ENCODE data around the gene ARCN1. TPM values are rescaled to one million over a fixed set of nuclear protein-coding genes. Genes with fewer than 3 reads are reported as not detected.

ARCN1 gene
- total RNA-seq, 1 donor: 172 TPM

GRCh38 chr11:118627566-118627965, 55.4 kb downstream of the ARCN1 start:
- Histone ChIP-seq H3K4me2 (ENCODE audit: insufficient read depth, low read length) (no peak overlapping the region), H3K4me1 (ENCODE audit: insufficient read depth, low read length) (peaks cover 15% of the 10 kb centered on the region), H3K4me3 (ENCODE audit: insufficient read depth, low read length) (no peak overlapping the region), H3K9me3 (ENCODE audit: low read depth, low read length) (no peaks in the 10 kb centered on the region), H3K79me2 (ENCODE audit: insufficient read depth, low read length) (peaks cover 78% of the 10 kb centered on the region), H3K27ac (ENCODE audit: low read depth, low read length) (no peak overlapping the region), H4K20me1 (ENCODE audit: insufficient read depth, low read length) (peaks cover 37% of the 10 kb centered on the region), H3K36me3 (ENCODE audit: insufficient read depth, low read length) (peaks cover 84% of the 10 kb centered on the region), H2AFZ (ENCODE audit: low read length) (no peak overlapping the region), H3K27me3 (ENCODE audit: insufficient read depth, low read length) (no peaks in the 10 kb centered on the region)
- DNase-seq (ENCODE audit: insufficient read length, low spot score, missing footprints): no peak
- TF ChIP-seq, protein P1, sequence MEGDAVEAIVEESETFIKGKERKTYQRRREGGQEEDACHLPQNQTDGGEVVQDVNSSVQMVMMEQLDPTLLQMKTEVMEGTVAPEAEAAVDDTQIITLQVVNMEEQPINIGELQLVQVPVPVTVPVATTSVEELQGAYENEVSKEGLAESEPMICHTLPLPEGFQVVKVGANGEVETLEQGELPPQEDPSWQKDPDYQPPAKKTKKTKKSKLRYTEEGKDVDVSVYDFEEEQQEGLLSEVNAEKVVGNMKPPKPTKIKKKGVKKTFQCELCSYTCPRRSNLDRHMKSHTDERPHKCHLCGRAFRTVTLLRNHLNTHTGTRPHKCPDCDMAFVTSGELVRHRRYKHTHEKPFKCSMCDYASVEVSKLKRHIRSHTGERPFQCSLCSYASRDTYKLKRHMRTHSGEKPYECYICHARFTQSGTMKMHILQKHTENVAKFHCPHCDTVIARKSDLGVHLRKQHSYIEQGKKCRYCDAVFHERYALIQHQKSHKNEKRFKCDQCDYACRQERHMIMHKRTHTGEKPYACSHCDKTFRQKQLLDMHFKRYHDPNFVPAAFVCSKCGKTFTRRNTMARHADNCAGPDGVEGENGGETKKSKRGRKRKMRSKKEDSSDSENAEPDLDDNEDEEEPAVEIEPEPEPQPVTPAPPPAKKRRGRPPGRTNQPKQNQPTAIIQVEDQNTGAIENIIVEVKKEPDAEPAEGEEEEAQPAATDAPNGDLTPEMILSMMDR (IDR thresholded peaks at IDR 0.05; ENCODE audit: extremely low read depth, low read depth, low read length): no peak

GRCh38 chr11:118628031-118628430, 55.8 kb downstream of the ARCN1 start:
- TF ChIP-seq, protein P1 (IDR thresholded peaks at IDR 0.05; ENCODE audit: extremely low read depth, low read depth, low read length): no peak
- peaks cover 37% of the 10 kb centered on the region for H4K20me1 ChIP-seq (ENCODE audit: insufficient read depth, low read length)
- H3K4me1 ChIP-seq (ENCODE audit: insufficient read depth, low read length): peaks cover 12% of the 10 kb centered on the region
- peaks cover 76% of the 10 kb centered on the region for H3K79me2 ChIP-seq (ENCODE audit: insufficient read depth, low read length)
- no peak overlapping the region for H2AFZ ChIP-seq (ENCODE audit: low read length)
- peaks cover 89% of the 10 kb centered on the region for H3K36me3 ChIP-seq (ENCODE audit: insufficient read depth, low read length)
- H3K4me2 ChIP-seq (ENCODE audit: insufficient read depth, low read length): no peak overlapping the region
- DNase-seq (ENCODE audit: insufficient read length, low spot score, missing footprints): no peak
- H3K27me3 ChIP-seq (ENCODE audit: insufficient read depth, low read length): no peaks in the 10 kb centered on the region
- H3K9me3 ChIP-seq (ENCODE audit: low read depth, low read length): no peaks in the 10 kb centered on the region
- H3K4me3 ChIP-seq (ENCODE audit: insufficient read depth, low read length): no peak overlapping the region
- no peak overlapping the region for H3K27ac ChIP-seq (ENCODE audit: low read depth, low read length)

DNA sequence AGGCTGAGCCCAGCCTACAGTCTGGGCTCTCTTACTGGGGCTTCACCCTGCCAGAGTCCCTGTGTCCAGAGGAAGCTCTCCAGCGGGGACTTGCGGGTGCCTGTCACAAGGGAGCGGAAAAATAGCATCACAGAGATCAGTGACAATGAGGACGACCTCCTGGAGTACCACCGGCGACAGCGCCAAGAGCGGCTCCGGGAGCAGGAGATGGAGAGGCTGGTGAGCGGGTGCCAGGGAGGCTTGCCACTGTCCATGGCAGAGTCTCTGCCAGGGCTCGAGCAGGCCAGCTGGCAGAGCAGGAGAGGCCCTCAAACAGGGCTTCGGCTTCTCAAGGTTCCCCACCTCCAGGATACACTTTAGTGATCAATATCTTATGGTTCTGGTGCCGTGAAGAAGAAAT, 56.2 kb downstream of the ARCN1 start:
- no peaks in the 10 kb centered on the region for H3K9me3 ChIP-seq (ENCODE audit: low read depth, low read length)
- peaks cover 34% of the 10 kb centered on the region for H4K20me1 ChIP-seq (ENCODE audit: insufficient read depth, low read length)
- H3K4me3 ChIP-seq (ENCODE audit: insufficient read depth, low read length): no peak overlapping the region
- TF ChIP-seq, protein P1 (IDR thresholded peaks at IDR 0.05; ENCODE audit: extremely low read depth, low read depth, low read length): no peak
- peaks cover 91% of the 10 kb centered on the region for H3K36me3 ChIP-seq (ENCODE audit: insufficient read depth, low read length)
- H3K27me3 ChIP-seq (ENCODE audit: insufficient read depth, low read length): no peaks in the 10 kb centered on the region
- peaks cover 72% of the 10 kb centered on the region for H3K79me2 ChIP-seq (ENCODE audit: insufficient read depth, low read length)
- H3K4me1 ChIP-seq (ENCODE audit: insufficient read depth, low read length): peaks cover 12% of the 10 kb centered on the region
- no peak for DNase-seq (ENCODE audit: insufficient read length, low spot score, missing footprints)
- H2AFZ ChIP-seq (ENCODE audit: low read length): no peak overlapping the region
- H3K4me2 ChIP-seq (ENCODE audit: insufficient read depth, low read length): no peak overlapping the region
- H3K27ac ChIP-seq (ENCODE audit: low read depth, low read length): no peak overlapping the region

DNA sequence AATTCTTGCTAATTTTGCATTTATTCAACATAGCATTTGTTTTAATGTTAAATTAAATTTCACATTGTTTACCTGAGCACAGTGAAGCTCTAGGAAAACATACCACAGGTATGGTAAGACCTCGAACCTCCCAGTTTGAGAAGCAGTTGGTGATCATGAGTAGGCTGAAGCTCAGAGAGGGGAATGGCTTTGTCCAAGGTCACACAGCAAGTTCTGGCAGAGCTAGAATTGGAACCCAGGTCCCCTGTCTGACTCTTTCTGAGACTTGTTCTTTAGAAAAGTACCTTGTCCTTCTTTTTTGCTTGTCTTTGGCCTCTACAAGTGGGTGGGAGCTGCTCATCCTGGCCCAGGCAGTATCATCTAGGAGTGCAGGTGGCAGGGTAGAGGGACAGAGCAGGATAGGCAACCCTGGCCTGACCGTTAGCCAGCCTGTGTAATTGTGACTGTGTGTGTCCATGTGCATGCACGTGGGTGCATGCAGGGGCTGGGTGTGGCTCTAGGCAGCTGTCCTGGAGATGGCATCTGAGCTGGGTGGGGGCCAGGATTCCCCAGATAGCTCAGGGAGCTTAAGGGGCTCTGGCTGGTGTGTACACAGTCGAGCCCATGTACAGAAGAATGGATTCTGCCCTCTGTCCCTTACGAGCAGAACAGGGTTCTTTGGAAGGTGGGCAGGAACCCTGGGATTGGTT, 56.8 kb downstream of the ARCN1 start:
- Histone ChIP-seq H3K27me3 (ENCODE audit: insufficient read depth, low read length) (no peaks in the 10 kb centered on the region), H3K79me2 (ENCODE audit: insufficient read depth, low read length) (peaks cover 67% of the 10 kb centered on the region), H2AFZ (ENCODE audit: low read length) (no peak overlapping the region), H3K4me2 (ENCODE audit: insufficient read depth, low read length) (no peak overlapping the region), H3K4me3 (ENCODE audit: insufficient read depth, low read length) (no peak overlapping the region), H3K4me1 (ENCODE audit: insufficient read depth, low read length) (peaks cover 15% of the 10 kb centered on the region), H3K27ac (ENCODE audit: low read depth, low read length) (peak overlapping the region; percentile 39), H3K36me3 (ENCODE audit: insufficient read depth, low read length) (peaks cover 91% of the 10 kb centered on the region), H3K9me3 (ENCODE audit: low read depth, low read length) (no peaks in the 10 kb centered on the region), H4K20me1 (ENCODE audit: insufficient read depth, low read length) (peaks cover 34% of the 10 kb centered on the region)
- no peak for DNase-seq (ENCODE audit: insufficient read length, low spot score, missing footprints)
- TF ChIP-seq, protein P1 (IDR thresholded peaks at IDR 0.05; ENCODE audit: extremely low read depth, low read depth, low read length): no peak
